Colon (tissue), 2 donors: ENCODE results near the gene NELL1.
"Not testable (repeated sequence)": the region's sequence is repeated elsewhere in the genome, so short reads cannot be mapped to it uniquely, and the experiment has no call there.

Source experiments
- FAIRE-seq: peaks from 2 replicates; lab custom pipeline; 2012; peaks lifted over from hg19 to GRCh38; lab: Jason Lieb, UNC
- donor health status: control.
- donor health status: control.

Gene NELL1

DNA sequence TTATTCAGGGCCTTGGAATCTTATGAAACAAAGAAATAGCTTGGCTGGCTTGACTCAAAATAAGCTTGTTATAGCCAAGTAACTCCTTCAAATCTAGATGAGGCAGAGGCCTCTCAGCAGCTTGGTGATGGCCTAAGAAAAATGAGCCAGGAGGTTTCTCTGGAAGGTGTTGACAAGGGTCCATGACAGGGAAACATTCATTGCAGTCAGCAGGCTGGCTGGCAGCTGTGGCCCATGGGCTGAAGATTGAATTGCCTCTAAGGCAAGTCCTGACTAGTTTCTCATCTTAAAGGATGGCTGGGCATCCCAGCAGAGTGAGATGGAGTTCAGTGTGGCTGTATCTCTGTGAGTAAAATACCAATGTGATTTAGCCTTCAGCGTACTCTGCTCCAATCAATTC, 441.0 kb downstream of the NELL1 start:
- FAIRE-seq: no peak

DNA sequence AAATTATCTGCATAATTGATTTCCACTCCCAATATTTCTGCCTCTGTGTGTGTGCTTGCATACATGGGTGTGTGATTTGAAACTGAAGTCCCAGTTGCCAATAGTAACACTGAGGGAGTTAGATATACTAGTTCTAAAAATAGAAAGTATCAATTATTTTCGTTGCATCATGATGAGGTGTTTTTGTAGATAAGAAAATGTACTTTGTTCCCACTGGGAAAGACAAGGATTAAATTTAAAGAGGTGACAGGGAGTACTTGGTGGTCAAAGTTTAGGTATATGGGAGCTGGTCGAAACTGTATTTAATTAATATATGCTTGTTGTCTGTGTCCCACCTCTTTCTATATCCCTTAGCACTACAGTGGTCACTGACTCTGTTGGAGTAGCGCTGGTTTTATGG, 444.5 kb downstream of the NELL1 start:
- no peak for FAIRE-seq

DNA sequence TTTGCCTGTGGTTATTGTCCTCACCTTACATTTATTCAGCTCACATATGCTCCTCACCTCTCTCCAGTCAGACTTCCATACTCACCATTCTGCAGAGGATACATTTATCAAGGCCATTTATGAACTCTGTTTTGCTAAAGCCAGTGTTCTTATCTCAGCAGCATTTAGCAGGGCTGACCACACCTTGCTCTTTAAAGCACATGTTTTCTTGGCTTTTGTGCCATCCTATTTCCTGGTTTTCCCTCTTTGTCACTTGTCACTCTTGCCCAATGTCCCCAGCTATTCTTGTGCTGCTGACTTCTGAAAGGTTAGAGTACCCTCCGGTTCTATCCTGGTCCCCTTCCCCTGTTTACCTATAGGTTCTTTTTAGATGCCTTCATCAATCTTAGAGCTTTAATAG, 446.6 kb downstream of the NELL1 start:
- FAIRE-seq: no peak

DNA sequence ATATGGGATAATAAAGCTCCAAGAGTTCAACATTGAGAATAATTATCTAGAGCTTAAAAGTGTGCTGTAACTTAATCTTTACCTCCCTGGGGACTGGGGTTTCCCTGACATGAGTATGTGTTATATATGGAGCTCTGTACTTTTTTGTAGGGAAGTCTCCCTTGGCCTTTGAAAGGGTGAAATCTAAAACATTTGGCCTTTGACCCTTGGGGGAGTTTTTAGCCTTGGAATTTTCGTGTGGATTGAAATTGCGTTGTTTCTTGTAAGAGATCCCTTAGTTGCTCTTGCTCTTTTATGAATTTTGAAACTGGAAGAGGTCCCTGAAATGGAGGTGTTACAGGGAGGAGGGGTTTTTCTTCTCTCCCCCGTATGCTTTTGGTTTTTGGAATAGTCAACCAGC, 450.0 kb downstream of the NELL1 start:
- no peak for FAIRE-seq

DNA sequence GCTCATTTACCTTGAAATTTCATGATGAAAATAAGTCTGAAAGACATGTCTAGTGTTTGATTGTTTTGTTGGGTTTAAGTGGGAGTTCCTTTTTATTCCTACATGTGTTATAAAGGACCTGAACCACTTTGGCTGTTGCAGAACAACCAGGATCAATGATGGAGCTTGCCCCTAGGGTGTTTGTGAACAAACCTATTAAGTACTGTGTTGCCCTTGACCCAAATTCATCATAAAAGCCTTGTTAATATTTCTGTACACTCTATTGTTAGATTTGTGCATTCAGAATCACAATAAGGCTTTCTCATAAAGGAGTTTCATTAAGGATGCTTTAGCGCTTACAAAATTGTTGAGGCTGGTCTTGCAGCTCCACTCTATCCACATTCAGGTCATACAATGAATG, 452.6 kb downstream of the NELL1 start:
- no peak for FAIRE-seq

DNA sequence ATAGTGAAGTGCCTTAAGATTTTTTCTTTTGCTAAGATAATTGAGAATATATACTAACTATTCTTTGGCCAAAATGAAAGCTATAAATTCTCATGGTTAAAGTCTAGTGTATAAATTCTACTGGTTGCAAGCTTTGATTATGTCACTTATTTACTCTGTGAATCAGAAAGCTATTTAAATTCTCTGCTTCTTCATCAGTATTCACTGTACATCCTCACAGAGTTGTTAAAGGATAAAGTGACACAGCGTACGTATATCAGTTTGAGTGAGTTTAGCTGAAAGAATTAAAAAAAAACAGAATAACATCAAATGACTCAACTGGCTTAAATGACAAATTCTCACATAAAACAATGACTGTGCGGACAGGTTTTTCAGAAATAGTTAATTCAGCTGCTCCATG, 453.1 kb downstream of the NELL1 start:
- no peak for FAIRE-seq

DNA sequence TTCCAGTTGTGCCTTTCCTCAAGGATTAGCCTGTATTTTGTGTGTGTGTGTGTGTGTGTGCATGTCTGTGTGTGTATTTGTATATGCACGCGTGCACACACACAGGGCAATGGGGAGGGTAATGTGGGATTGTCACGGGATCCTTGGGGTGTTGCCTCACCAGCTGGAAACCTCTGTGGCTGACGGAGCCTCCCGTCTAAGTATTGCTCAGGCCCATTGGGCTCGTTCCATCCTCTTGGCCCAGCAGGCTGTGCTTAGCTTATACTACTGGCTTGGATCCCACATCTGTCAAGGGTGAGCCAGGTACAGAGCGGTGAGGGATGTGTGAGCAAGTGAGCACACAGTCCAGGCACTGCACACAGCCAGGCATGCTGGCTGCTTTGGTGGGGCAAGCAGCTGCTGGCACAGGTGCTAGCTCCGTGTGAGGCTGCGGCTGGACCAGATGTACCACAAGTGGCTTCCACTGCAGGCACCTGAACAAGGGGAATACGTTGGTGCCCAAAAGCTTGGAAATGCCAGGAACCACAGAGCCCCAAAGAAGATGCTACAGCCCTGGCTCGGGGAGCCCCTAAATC, 462.8 kb downstream of the NELL1 start:
- FAIRE-seq: no peak

DNA sequence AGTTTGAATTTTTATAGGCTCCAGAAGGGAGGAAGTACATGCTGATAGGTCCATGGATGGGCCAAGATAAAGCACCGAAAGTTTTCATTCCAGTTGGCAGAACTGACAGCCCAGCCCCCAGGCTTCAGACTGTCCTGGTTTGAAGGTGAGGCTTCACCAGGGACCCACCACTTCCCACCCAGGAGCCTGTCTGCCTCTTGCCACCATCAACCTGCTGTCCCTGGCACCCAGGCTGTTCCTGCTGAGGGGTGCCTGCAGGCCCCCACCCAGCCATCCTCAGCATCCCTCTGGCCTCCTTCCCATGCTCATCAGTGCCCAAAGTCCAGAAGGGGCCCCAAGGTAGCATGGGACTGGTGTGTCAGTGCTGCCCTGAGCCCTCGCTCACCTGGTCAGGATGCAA, 463.9 kb downstream of the NELL1 start:
- FAIRE-seq: no peak

DNA sequence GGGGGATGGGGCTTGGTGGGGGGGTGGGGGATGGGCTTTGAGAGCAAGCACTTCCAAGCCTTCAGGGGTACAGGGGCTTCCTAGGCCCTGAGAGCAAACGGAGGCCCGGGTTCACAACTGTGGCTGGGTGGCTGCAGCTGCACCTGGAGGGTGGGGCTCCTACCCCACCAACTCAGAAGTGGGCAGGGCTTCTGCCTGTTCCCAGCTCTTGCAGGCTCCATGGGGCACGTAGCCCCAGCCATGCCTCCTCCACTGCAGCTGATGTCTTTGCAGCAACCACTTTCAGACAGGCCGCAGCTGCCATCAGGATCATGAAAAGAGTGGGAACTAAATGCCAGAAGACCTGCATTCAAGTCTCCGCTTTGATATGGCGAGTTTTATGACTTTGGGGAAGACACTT, 464.3 kb downstream of the NELL1 start:
- no peak for FAIRE-seq

DNA sequence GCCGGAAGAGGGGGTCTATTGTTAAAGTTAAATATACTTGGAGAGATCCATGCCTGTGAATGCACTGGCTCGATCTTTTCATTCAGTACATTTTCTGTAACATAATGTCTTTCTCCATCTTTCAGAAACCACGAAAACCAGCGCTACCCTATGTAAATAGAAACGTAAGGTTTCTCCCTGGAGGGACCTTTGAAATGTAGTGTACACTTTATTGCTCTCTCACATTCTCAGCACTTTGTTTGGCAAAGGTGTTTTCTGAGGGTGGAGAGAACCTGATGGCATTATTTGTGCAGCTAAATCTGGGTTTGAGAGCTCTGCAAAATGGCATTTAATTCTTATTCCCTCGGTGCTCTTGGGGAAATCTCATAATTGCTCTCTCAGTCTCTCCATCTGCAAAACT, 468.4 kb downstream of the NELL1 start:
- no peak for FAIRE-seq

DNA sequence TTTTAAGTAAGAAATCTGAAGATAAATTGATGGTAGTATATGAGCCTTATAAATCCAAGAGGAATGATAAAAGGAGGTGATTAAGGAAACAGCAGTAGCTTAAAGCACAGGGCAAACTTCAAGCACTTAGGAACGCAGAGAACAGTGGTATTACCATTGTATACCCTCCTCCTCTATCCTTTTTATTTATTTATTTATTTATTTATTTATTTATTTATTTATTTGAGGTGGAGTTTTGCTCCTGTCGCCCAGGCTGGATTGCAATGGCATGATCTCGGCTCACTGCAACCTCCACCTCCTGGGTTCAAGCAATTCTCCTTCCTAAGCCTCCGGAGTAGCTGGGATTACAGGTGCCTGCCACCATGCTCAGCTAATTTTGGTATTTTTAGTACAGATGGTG, 472.2 kb downstream of the NELL1 start:
- not testable (repeated sequence) for FAIRE-seq

DNA sequence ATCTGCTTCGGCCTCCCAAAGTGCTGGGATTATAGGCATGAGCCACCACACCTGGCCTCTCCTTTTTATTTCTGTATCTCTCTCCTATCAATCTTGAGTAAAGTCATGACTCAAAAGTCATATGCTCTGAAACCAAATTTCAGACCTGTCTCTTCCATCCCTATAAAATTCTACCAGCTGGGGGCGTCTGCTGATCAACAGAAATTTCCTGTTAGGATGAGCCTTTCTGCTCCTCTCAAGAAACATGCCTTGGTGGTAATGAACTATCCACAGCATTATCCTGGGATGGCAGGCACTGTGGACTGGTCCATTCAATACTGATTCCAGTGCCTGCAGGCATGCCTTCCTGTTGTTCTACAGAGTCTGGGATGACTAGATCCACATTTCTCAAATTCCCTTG, 472.6 kb downstream of the NELL1 start:
- FAIRE-seq: no peak

DNA sequence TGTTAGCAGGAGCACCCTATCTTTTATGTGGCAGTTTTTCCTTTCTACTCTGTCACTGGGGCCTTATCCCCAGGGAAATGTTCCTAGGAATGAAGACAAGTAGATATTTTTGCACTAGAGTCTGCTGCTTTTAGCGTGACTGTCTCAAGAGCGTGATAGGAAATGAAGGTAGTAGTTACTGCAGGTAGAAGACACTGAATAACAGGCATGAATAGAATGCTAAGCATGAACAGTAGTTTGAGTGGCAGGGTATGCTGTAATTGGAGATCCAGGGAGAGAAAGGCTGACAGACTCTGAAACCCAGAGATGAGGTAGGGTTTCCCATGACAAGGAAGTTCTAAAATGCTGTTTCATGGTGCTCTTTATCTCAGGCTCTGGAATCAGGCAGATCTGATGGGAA, 475.1 kb downstream of the NELL1 start:
- no peak for FAIRE-seq

DNA sequence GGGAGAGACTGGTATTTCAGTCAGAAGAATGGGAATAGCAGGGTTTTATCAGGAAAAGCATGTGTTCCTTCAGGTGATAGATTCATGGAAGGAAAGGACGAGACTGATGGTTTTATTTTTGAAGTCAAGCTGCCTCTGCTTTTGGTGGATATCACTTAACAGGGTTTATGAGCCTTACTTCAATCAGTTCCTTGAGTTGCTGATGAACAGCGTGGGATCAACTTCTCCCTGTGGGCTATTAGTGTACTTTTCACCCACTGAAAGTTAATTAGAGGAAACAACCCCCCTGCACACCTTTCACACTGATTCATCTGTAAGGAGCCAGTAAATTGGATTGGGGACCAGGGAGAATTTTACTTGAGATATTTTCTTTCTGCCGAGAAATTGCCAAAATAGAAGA, 479.0 kb downstream of the NELL1 start:
- no peak for FAIRE-seq

DNA sequence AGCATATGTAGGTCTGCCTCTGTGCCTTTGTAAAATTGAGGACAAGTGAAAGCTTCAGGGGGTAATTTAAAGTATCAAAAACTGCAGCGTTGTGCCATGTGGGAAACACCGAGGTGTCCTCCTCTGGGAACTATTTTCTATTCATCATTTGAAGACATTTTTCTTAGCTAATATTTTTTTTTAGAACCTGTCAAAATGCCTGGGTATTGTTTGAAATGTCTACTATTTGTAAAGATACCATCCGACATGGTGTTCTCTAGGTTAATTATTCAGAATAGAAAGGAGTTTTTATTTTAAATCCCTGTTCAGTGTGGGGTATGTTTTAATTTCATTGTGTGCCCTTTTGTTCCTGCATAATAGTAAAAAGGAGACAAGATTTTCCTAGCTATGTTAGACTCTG, 490.8 kb downstream of the NELL1 start:
- no peak for FAIRE-seq

DNA sequence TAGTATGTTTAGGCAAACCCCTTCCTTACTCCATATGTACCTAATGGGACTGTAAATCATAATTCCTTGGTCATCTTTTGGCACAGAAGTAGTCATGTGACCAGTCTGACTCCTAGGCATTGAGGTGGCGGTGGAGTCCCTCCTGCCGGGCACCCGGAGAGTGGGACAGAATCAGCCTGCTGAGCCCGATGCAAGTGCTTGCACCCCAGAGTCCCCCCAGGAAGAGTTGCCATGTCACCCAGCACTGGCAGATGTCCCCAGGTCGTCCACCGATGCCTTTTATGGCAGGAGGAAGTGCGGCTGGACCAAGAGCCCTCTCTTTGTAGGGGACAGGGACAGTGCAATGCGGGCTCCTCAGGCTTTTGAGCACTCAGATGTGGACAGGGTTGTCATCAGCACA, 500.3 kb downstream of the NELL1 start:
- no peak for FAIRE-seq

DNA sequence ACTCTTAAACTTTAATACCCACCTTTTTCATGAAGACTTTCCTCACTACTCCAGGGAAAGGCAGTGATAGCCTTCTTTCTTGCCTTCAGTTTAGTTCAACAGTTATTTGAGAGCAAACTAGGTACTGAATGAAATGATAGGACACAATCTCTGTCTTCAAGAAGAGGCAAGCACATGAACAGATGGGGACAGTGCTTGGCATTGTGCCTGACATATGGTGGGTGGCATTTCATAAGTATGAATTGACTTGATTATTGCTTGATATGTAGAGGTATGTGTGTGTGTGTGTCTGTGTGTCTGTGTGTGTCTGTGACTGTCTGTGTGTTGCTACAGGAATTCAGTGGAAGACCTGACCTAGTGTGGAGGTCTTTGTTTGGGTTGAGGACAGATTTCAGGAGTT, 504.1 kb downstream of the NELL1 start:
- no peak for FAIRE-seq

DNA sequence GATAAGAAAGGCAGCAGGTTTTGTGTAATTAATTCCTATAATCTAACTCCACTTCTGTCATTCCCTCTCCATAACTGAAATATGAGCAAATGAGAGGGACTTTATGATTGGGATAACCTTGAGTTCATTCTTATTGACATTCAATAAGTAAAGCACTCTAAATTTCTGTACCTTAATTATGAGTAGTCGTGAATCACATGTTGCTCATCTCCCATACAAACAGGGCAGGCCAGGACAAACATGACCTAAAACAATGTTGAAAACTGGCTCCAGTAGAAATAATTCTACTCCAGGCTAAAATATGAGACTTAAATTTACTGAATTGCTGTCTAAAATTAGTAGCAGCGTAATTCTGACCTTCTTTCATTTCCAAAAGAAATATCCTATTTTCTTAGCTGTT, 505.4 kb downstream of the NELL1 start:
- no peak for FAIRE-seq

DNA sequence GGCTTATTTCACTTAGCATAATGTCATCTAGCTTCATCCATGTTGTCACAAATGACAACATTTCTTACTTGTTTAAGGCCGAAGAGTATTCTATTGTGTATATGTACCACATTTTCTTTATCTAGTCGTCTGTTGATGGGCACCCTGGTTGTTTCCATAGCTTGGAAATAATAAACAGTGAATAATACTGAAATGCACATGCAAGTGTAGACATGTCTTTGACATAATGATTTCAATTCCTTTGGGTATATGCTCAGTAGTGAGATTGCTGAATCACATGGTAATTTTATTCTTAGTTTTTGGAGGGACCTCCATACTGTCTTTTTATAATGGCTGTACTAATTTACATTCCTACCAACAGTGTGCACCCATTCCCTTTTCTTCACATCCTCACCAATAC, 508.0 kb downstream of the NELL1 start:
- FAIRE-seq: no peak

DNA sequence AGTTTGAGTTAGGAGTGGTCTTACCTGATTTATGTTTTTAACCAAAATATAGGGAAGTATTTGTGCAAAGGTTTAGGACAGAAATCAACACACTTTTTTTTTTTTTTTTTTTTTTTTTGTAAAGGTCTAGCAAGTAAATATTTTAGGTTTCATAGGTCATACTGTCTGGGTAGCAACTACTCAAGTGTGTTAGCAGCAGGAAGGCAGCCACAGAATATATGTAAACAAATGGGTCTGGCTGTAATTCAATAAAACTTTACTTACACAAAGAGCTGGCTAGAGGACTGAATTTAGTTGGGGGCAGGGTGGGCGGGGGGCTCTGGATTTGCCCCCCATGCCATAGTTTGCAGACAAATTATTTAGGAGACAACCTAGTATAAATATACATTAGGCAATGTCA, 510.4 kb downstream of the NELL1 start:
- no peak for FAIRE-seq

DNA sequence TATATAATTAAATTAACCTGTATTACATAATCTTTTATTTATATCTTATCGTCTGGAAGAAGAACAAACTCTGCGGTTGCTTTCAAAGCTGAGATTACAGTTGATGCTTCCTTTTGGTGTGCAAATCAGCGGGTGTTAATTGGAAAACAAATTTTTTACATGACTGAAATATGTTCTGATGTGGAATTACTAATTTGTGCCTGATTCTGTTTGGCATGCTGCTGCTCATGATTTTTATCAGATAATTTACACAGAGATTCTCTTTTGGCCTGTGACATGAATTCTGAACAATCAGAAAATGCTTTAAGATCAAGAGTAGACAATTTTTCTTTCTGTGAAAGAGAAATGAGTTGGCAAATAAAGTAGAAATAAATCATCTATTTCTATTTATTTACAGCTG, 510.8 kb downstream of the NELL1 start:
- no peak for FAIRE-seq

DNA sequence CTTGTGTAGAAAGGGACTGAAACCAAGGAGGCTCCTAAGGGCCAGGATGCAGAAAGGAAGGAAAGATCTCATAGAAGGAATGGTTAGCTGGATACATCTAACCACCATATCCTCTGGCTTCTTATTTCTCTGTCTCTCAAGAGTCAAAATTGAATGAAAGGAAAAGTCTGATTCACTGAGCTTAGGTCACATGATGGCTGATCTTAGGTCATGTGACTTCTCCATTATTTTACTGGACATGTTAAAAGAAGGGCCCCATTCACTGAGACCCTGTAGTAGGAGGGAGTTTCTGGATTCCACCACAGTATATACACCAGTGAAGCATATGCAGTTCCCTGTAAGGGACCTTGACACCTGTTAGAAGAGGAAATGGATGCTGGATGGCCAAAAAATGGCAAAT, 516.6 kb downstream of the NELL1 start:
- FAIRE-seq: no peak

DNA sequence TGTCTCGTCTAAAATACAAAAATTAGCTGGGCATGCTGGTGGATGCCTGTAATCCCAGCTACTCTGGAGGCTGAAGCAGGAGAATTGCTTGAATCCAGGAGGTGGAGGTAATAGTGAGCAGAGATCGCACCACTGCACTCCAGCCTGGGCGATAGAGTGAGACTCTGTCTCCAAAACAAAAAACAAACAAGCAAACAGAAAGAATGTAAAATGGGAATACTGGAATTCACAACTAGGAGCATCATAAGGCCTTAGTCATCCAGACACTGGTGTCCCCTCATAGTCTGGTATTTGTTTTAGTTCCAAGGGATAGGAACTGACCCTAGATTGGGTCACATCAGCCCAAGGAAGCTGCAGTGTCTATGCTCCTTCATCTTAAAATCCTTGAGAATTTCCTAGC, 520.8 kb downstream of the NELL1 start:
- FAIRE-seq: no peak

DNA sequence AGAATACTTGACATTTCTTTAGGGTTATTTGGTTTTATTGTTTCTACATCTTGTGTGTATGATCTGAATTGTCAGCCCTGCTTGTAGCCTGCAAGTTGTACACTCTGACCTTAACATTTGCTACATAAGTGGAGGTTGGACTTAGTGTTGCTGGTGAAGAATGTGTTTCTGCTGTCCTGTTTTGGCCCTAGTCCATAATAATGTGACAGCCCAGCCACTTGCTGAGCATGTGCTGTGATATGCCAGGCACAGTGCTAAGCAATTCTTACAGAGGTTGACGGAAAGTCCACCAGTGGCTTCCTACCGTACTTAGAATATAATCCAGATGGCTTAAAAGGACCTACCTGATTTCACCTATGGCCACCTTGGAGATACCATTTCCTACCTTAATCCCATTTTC, 526.6 kb downstream of the NELL1 start:
- no peak for FAIRE-seq

DNA sequence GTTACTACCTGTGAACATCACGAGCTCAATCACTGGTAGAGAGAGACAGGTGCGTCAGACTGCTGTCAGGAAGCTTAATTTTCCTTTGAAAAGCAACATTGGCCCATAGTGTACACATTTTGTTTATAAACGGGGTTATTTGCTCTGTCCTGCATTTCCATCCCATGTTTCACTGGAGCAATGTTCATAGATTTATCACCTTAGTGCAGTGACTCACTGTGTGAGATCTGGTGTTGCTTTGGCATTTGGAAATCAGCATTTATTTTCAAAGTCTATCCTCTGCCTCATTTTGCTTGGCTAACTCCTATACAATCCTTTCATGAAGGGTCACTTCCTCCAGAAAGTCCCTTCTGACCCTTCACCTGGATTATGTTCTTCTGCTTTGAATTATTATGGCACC, 529.1 kb downstream of the NELL1 start:
- FAIRE-seq: no peak
